Fibroblast of lung (primary cell): Measurements from ENCODE around the gene B3GNT8. TPM values are rescaled to one million over a fixed set of nuclear protein-coding genes. Genes with fewer than 3 reads are reported as not detected.
A peak's percentile ranks its signal among the peaks of the same experiment; 100 is the strongest.

ENCODE experiments used
- DNase-seq, 2 donors: peaks; one replicate each; pipeline versions ENCODE4 v3.0.0 to v3.0.0-alpha.2; 2010; ENCODE audit warnings: low read depth in 2 of 2
- H2AFZ ChIP-seq: 2 replicates; pipeline ENCODE4 v1.5.1; 2012; ENCODE audit warnings: low read length, control low read depth, inconsistent platforms
- H3K27ac ChIP-seq: 2 replicates; pipeline ENCODE4 v1.5.1; 2011; ENCODE audit warnings: low read length, control low read depth; ENCODE audit not compliant: insufficient read depth
- H3K27me3 ChIP-seq: 2 replicates; pipeline ENCODE4 v1.5.1; 2011; ENCODE audit warnings: mild to moderate bottlenecking, low read length; ENCODE audit not compliant: control insufficient read depth, insufficient read depth
- H3K36me3 ChIP-seq: 2 replicates; pipeline ENCODE4 v1.5.1; 2011; ENCODE audit warnings: low read length; ENCODE audit not compliant: control insufficient read depth, insufficient read depth
- H3K4me1 ChIP-seq: 2 replicates; pipeline ENCODE4 v1.5.1; 2011; ENCODE audit warnings: low read length; ENCODE audit not compliant: control insufficient read depth, insufficient read depth; ENCODE audit errors: extremely low read depth
- H3K4me2 ChIP-seq: 2 replicates; pipeline ENCODE4 v1.5.1; 2011; ENCODE audit warnings: low read length, control low read depth; ENCODE audit not compliant: insufficient read depth; ENCODE audit errors: extremely low read depth
- H3K4me3 ChIP-seq, 4 experiments: fragments of 200-600 bp in 1 of 4; sonication (generic) in 1 of 4; replicated peaks in 1 of 4; 2 replicates each; pipeline ENCODE4 v1.5.1; 2011 to 2016; ENCODE audit warnings: low read length in 4 of 4, low read depth in 3 of 4, mild to moderate bottlenecking in 3 of 4, control low read depth in 2 of 4, inconsistent platforms in 1 of 4, mixed read lengths in 1 of 4; ENCODE audit not compliant: insufficient read depth in 1 of 4; ENCODE audit errors: control extremely low read depth in 1 of 4
- H3K79me2 ChIP-seq: 2 replicates; pipeline ENCODE4 v1.5.1; 2012; ENCODE audit warnings: mild to moderate bottlenecking, low read length, inconsistent platforms; ENCODE audit not compliant: control insufficient read depth, insufficient read depth
- H3K9ac ChIP-seq: 2 replicates; pipeline ENCODE4 v1.5.1; 2011; ENCODE audit warnings: mild to moderate bottlenecking, low read length, control low read depth; ENCODE audit not compliant: insufficient read depth
- H3K9me3 ChIP-seq: 2 replicates; pipeline ENCODE4 v1.5.1; 2012; ENCODE audit warnings: low read depth, low read length; ENCODE audit not compliant: control insufficient read depth, insufficient read depth
- H4K20me1 ChIP-seq: 2 replicates; pipeline ENCODE4 v1.5.1; 2011; ENCODE audit warnings: low read length; ENCODE audit not compliant: control insufficient read depth, insufficient read depth; ENCODE audit errors: extremely low read depth
- CTCF ChIP-seq, 2 donors: IDR thresholded peaks in 1 of 2; conservative IDR thresholded peaks in 1 of 2; 1 replicate in 1 of 2; 2 replicates in 1 of 2; pipeline ENCODE4 v1.5.1; 2011 to 2012; ENCODE audit warnings: low read length in 2 of 2, control low read depth in 1 of 2, inconsistent platforms in 1 of 2, low read depth in 1 of 2, mild to moderate bottlenecking in 1 of 2
- EZH2 ChIP-seq: IDR thresholded peaks from 2 replicates; pipeline ENCODE4 v1.5.1; 2012; ENCODE audit warnings: low read length, control low read depth, mild to moderate bottlenecking; ENCODE audit errors: missing control alignments
- polyA plus RNA-seq, 2 donors: library from polyadenylated mRNA; depleted of rRNA in 1 of 2; stranded (reverse) in 1 of 2; unstranded in 1 of 2; fragments of >200 nt; gene quantifications; 2 replicates each; pipeline ENCODE4 v1.2.1, GENCODE V29; 2011 to 2012; ENCODE audit warnings: missing spikeins in 1 of 2
- total RNA-seq: library from RNA; depleted of rRNA; stranded (reverse); fragments of >200 nt; gene quantifications from 2 replicates; pipeline ENCODE4 v1.2.1, GENCODE V29; 2014

Gene B3GNT8
- total and polyA plus RNA-seq, 2 donors (not counting 1 experiment from before 2014, with no cell fraction given), result 0.54 to 3.5 TPM

GRCh38 chr19:41430922-41431321 is 3.7 kb upstream of the B3GNT8 start:
- Histone ChIP-seq H3K9me3 (no peaks in the 10 kb centered on the region), H3K27ac (no peak overlapping the region), H3K4me2 (no peak overlapping the region), H2AFZ (no peak overlapping the region), H3K4me3 (no peak overlapping the region), H4K20me1 (no peaks in the 10 kb centered on the region), H3K79me2 (no peaks in the 10 kb centered on the region), H3K4me1 (peaks cover 9% of the 10 kb centered on the region), H3K36me3 (peaks cover 10% of the 10 kb centered on the region), H3K9ac (no peak overlapping the region), H3K27me3 (no peaks in the 10 kb centered on the region)
- TF ChIP-seq EZH2, result no peak
- no peak for TF ChIP-seq CTCF (conservative IDR thresholded peaks at IDR 0.05 in 1 of 2, IDR thresholded peaks at IDR 0.05 in 1 of 2; ENCODE audit: low read depth in 1 of 2, low read length in 2 of 2)
- DNase-seq, result no peak

- Histone ChIP-seq H3K9me3 (no peaks in the 10 kb centered on the region), H4K20me1 (no peaks in the 10 kb centered on the region), H3K4me2 (peak overlapping the region; percentile 66), H3K36me3 (peaks cover 21% of the 10 kb centered on the region), H3K27me3 (no peaks in the 10 kb centered on the region), H3K9ac (no peak overlapping the region), H3K4me3 (peak overlapping the region in 1 of 4 experiments; percentile 60), H3K27ac (no peak overlapping the region), H3K79me2 (no peaks in the 10 kb centered on the region), H2AFZ (no peak overlapping the region), H3K4me1 (peaks cover 9% of the 10 kb centered on the region)
- DNase-seq, result no peak
- no peak for TF ChIP-seq EZH2
- no peak for TF ChIP-seq CTCF (conservative IDR thresholded peaks at IDR 0.05 in 1 of 2, IDR thresholded peaks at IDR 0.05 in 1 of 2; ENCODE audit: low read depth in 1 of 2, low read length in 2 of 2)
Observed at GRCh38 chr19:41428481-41428859, 1.3 kb upstream of the B3GNT8 start.

GRCh38 chr19:41427647-41428480 is 690 bp upstream of the B3GNT8 start:
- H2AFZ ChIP-seq, result peak overlapping the region; percentile 34
- no peak for TF ChIP-seq CTCF (conservative IDR thresholded peaks at IDR 0.05 in 1 of 2, IDR thresholded peaks at IDR 0.05 in 1 of 2; ENCODE audit: low read depth in 1 of 2, low read length in 2 of 2)
- no peak for TF ChIP-seq EZH2
- peak in 1 of 2 donors; percentile 27 for DNase-seq
- peak overlapping the region; percentile 44 for H3K27ac ChIP-seq
- no peaks in the 10 kb centered on the region for H3K79me2 ChIP-seq
- no peaks in the 10 kb centered on the region for H4K20me1 ChIP-seq
- H3K9me3 ChIP-seq, result no peaks in the 10 kb centered on the region
- H3K4me3 ChIP-seq, result peak overlapping the region; percentile 4 to 60 (median 18)
- H3K4me1 ChIP-seq, result peaks cover 9% of the 10 kb centered on the region
- no peak overlapping the region for H3K9ac ChIP-seq
- H3K4me2 ChIP-seq, result peak overlapping the region; percentile 66
- peaks cover 21% of the 10 kb centered on the region for H3K36me3 ChIP-seq
- no peaks in the 10 kb centered on the region for H3K27me3 ChIP-seq
